Measurements from ENCODE around the gene UTS2B. TPM values are rescaled to one million over a fixed set of nuclear protein-coding genes. Genes with fewer than 3 reads are reported as not detected.

UTS2B gene
- total RNA-seq, 3 donors from 2014 or later: 0.15 TPM; not detected in 2

- intact Hi-C loops (cut with DNase I; ENCODE audit: low total_unique reads): no loop called here
- H3K27ac ChIP-seq: no peak overlapping the region
- H3K27me3 ChIP-seq: no peaks in the 10 kb centered on the region
- no peak for DNase-seq (ENCODE audit: low spot score in 2 of 2)
- TF ChIP-seq CTCF (IDR thresholded peaks at IDR 0.05) (no peak), POLR2AphosphoS5 (IDR thresholded peaks at IDR 0.05) (no peak), POLR2A (IDR thresholded peaks at IDR 0.05) (no peak)
- H3K4me1 ChIP-seq: peaks cover 6 to 15% of the 10 kb centered on the region in 2 donors
- no peaks in the 10 kb centered on the region for H3K36me3 ChIP-seq
- no peak overlapping the region for H3K4me3 ChIP-seq
- no peaks in the 10 kb centered on the region for H3K9me3 ChIP-seq
Measured at GRCh38 chr3:191373327-191373726, 43.0 kb upstream of the UTS2B start.

- no peaks in the 10 kb centered on the region for H3K36me3 ChIP-seq
- H3K27ac ChIP-seq: no peak overlapping the region
- intact Hi-C loops (cut with DNase I; ENCODE audit: low total_unique reads): no loop called here
- H3K4me3 ChIP-seq: no peak overlapping the region
- H3K27me3 ChIP-seq: no peaks in the 10 kb centered on the region
- peaks cover 6 to 10% of the 10 kb centered on the region in 2 donors for H3K4me1 ChIP-seq
- TF ChIP-seq POLR2A (IDR thresholded peaks at IDR 0.05) (no peak), CTCF (IDR thresholded peaks at IDR 0.05) (no peak), POLR2AphosphoS5 (IDR thresholded peaks at IDR 0.05) (no peak)
- no peaks in the 10 kb centered on the region for H3K9me3 ChIP-seq
- DNase-seq (ENCODE audit: low spot score in 2 of 2): no peak
Measured at GRCh38 chr3:191372122-191372521, 41.8 kb upstream of the UTS2B start.

GRCh38 chr3:191369616-191370010, 39.3 kb upstream of the UTS2B start:
- no peak for DNase-seq (ENCODE audit: low spot score in 2 of 2)
- TF ChIP-seq POLR2A (IDR thresholded peaks at IDR 0.05) (no peak), CTCF (IDR thresholded peaks at IDR 0.05) (no peak), POLR2AphosphoS5 (IDR thresholded peaks at IDR 0.05) (no peak)
- no peaks in the 10 kb centered on the region for H3K36me3 ChIP-seq
- no peak overlapping the region for H3K27ac ChIP-seq
- no peaks in the 10 kb centered on the region for H3K4me1 ChIP-seq
- H3K9me3 ChIP-seq: no peaks in the 10 kb centered on the region
- H3K4me3 ChIP-seq: no peak overlapping the region
- intact Hi-C loops (cut with DNase I; ENCODE audit: low total_unique reads): no loop called here
- no peaks in the 10 kb centered on the region for H3K27me3 ChIP-seq

- Histone ChIP-seq H3K9me3 (no peaks in the 10 kb centered on the region), H3K27me3 (no peaks in the 10 kb centered on the region), H3K27ac (no peak overlapping the region), H3K4me3 (no peak overlapping the region), H3K4me1 (no peaks in the 10 kb centered on the region), H3K36me3 (no peaks in the 10 kb centered on the region)
- TF ChIP-seq POLR2A (IDR thresholded peaks at IDR 0.05): no peak
- no peak for TF ChIP-seq CTCF (IDR thresholded peaks at IDR 0.05)
- no peak for TF ChIP-seq POLR2AphosphoS5 (IDR thresholded peaks at IDR 0.05)
- intact Hi-C loops (cut with DNase I; ENCODE audit: low total_unique reads): no loop called here
- no peak for DNase-seq (ENCODE audit: low spot score in 2 of 2)
Measured at GRCh38 chr3:191368755-191369615, 38.7 kb upstream of the UTS2B start.

GRCh38 chr3:191366675-191367074, 36.3 kb upstream of the UTS2B start:
- Histone ChIP-seq H3K4me3 (no peak overlapping the region), H3K27ac (no peak overlapping the region), H3K36me3 (peaks cover 4% of the 10 kb centered on the region), H3K27me3 (no peaks in the 10 kb centered on the region), H3K9me3 (no peaks in the 10 kb centered on the region), H3K4me1 (no peaks in the 10 kb centered on the region)
- TF ChIP-seq POLR2AphosphoS5 (IDR thresholded peaks at IDR 0.05) (no peak), CTCF (IDR thresholded peaks at IDR 0.05) (no peak), POLR2A (IDR thresholded peaks at IDR 0.05) (no peak)
- intact Hi-C loops (cut with DNase I; ENCODE audit: low total_unique reads): no loop called here
- no peak for DNase-seq (ENCODE audit: low spot score in 2 of 2)
